HepG2 (cell line): ENCODE results near the gene SP140L. TPM values are rescaled to one million over a fixed set of nuclear protein-coding genes. Genes with fewer than 3 reads are reported as not detected.
A peak's percentile ranks its signal among the peaks of the same experiment; 100 is the strongest.

Experiments used
- ATAC-seq: fragments of 200-7000 bp; cut with Tn5 transposase; 3 replicates; pipeline ENCODE4 v1.9.1; 2020; ENCODE audit warnings: mild to moderate bottlenecking, moderate library complexity
- BruUV-seq: library from RNA; stranded (reverse); fragments of 400-500 nt; replicated peaks from 2 replicates; lab custom pipeline; 2021; lab: Mats Ljungman, UMichigan
- CTCF ChIA-PET: fragments of 300-600 bp; formaldehyde crosslinking; extraction: SDS; loops from one replicate; lab custom pipeline; 2021; ENCODE audit warnings: low total read pairs, inconsistent platforms, low intra/inter-chr PET ratio; lab: Yijun Ruan, JAX
- POLR2A ChIA-PET: fragments of 350-600 bp; sonication (Branson Sonifier 250); formaldehyde crosslinking; loops from one replicate; lab custom pipeline; 2020; ENCODE audit warnings: antibody characterized with exemption, inconsistent platforms; lab: Yijun Ruan, JAX
- DNase-seq: peaks from one replicate; pipeline ENCODE4 v3.0.0-alpha.2; 2015; ENCODE audit warnings: low spot score
- FAIRE-seq: peaks from 3 replicates; lab custom pipeline; 2011; peaks lifted over from hg19 to GRCh38; lab: Jason Lieb, UNC
- H2AFZ ChIP-seq: one replicate; pipeline ENCODE4 v1.6.1; 2011; ENCODE audit warnings: low read length, inconsistent platforms
- H3K27ac ChIP-seq: fragments of 300-600 bp; 3 replicates; pipeline ENCODE4 v1.8.0; 2011; ENCODE audit warnings: mixed run types, mild to moderate bottlenecking, mixed read lengths, low read length, inconsistent platforms; ENCODE audit not compliant: insufficient read depth; ENCODE audit errors: extremely low read length
- H3K27me3 ChIP-seq, 2 experiments: fragments of 200-600 bp in 1 of 2; 2 replicates in 1 of 2; 3 replicates in 1 of 2; pipeline versions ENCODE4 v1.6.0 to v1.8.0; 2011; ENCODE audit warnings: low read length in 2 of 2, mild to moderate bottlenecking in 2 of 2, moderate library complexity in 2 of 2, inconsistent platforms in 1 of 2; ENCODE audit not compliant: insufficient read depth in 2 of 2, control insufficient read depth in 1 of 2
- H3K36me3 ChIP-seq, 2 experiments: fragments of 200-600 bp in 1 of 2; replicated peaks in 1 of 2; 2 replicates in 1 of 2; 3 replicates in 1 of 2; pipeline versions ENCODE4 v1.5.1 to v1.8.0; 2011; ENCODE audit warnings: low read length in 2 of 2, inconsistent platforms in 1 of 2; ENCODE audit not compliant: insufficient read depth in 2 of 2, control insufficient read depth in 1 of 2
- H3K4me1 ChIP-seq: 2 replicates; pipeline ENCODE4 v1.5.1; 2012; ENCODE audit warnings: low read length, inconsistent platforms; ENCODE audit not compliant: insufficient read depth
- H3K4me2 ChIP-seq: 2 replicates; pipeline ENCODE4 v1.6.0; 2011; ENCODE audit warnings: low read depth, low read length, inconsistent platforms
- H3K4me3 ChIP-seq, 3 experiments: fragments of 200-600 bp in 1 of 3; sonication (generic), shearing (Covaris generic) in 1 of 3; replicated peaks in 1 of 3; 2 replicates each; pipeline ENCODE4 v1.5.1; 2011 to 2016; ENCODE audit warnings: low read length in 3 of 3, inconsistent platforms in 2 of 3, low read depth in 2 of 3, mild to moderate bottlenecking in 2 of 3, control low read depth in 1 of 3, mixed read lengths in 1 of 3; ENCODE audit not compliant: insufficient read depth in 1 of 3
- H3K79me2 ChIP-seq: one replicate; pipeline ENCODE4 v1.6.1; 2011; ENCODE audit warnings: low read length, inconsistent platforms; ENCODE audit not compliant: insufficient read depth
- H3K9ac ChIP-seq: 2 replicates; pipeline ENCODE4 v1.6.0; 2011; ENCODE audit warnings: mild to moderate bottlenecking, low read depth, low read length, inconsistent platforms; ENCODE audit not compliant: insufficient read depth
- H3K9me3 ChIP-seq: 2 replicates; pipeline ENCODE4 v1.5.1; 2012; ENCODE audit warnings: mild to moderate bottlenecking, low read length
- H4K20me1 ChIP-seq: 2 replicates; pipeline ENCODE4 v1.6.0; 2011; ENCODE audit warnings: inconsistent platforms, mild to moderate bottlenecking, low read length, moderate library complexity; ENCODE audit not compliant: insufficient read depth
- BORCS8-MEF2B ChIP-seq: sonication (generic); formaldehyde crosslinking; IDR thresholded peaks from 2 replicates; pipeline ENCODE4 v1.8.0; 2022; ENCODE audit warnings: mild to moderate bottlenecking, missing genetic modification reagents
- BRD4 ChIP-seq: sonication (generic); formaldehyde crosslinking; IDR thresholded peaks from 2 replicates; pipeline ENCODE4 v1.4.0; 2020; ENCODE audit warnings: missing genetic modification reagents
- CEBPB ChIP-seq: IDR thresholded peaks from 2 replicates; pipeline ENCODE4 v1.6.1; 2011; ENCODE audit warnings: low read depth, low read length, improper control_type of control experiment, borderline replicate concordance
- GZF1 ChIP-seq: sonication (generic); formaldehyde crosslinking; IDR thresholded peaks from 2 replicates; pipeline ENCODE4 v1.5.1; 2020; ENCODE audit warnings: mild to moderate bottlenecking, missing genetic modification reagents
- KDM4B ChIP-seq: sonication (generic); formaldehyde crosslinking; IDR thresholded peaks from 2 replicates; pipeline ENCODE4 v1.4.0; 2020; ENCODE audit warnings: missing genetic modification reagents
- NR2F6 ChIP-seq, 2 experiments: IDR thresholded peaks; 2 replicates each; pipeline ENCODE4 v1.6.1; 2016; ENCODE audit warnings: antibody characterized with exemption in 1 of 2, mild to moderate bottlenecking in 1 of 2
- REPIN1 ChIP-seq: sonication (generic); formaldehyde crosslinking; IDR thresholded peaks from 2 replicates; pipeline ENCODE4 v1.8.0; 2022; ENCODE audit warnings: missing genetic modification reagents, low read depth, mild to moderate bottlenecking, borderline replicate concordance
- TAF15 ChIP-seq: fragments of 200-400 bp; formaldehyde crosslinking; IDR thresholded peaks from one replicate; pipeline ENCODE4 v1.6.1; 2018; ENCODE audit warnings: mild to moderate bottlenecking, low read depth, low read length; ENCODE audit not compliant: poor library complexity, severe bottlenecking
- TCF12 ChIP-seq, 2 experiments: fragments of 450-650 bp in 1 of 2; sonication (generic) in 1 of 2; formaldehyde crosslinking in 1 of 2; IDR thresholded peaks; 2 replicates each; pipeline versions ENCODE4 v1.6.1 to v1.8.0; 2017 to 2022; ENCODE audit warnings: antibody characterized with exemption in 1 of 2, mild to moderate bottlenecking in 1 of 2, missing genetic modification reagents in 1 of 2, moderate library complexity in 1 of 2
- TEAD2 ChIP-seq: sonication (generic); formaldehyde crosslinking; IDR thresholded peaks from 2 replicates; pipeline ENCODE4 v1.9.0; 2021; ENCODE audit warnings: missing genetic modification reagents
- XRCC5 ChIP-seq: fragments of 200-400 bp; formaldehyde crosslinking; optimal IDR thresholded peaks from 2 replicates; pipeline ENCODE3; 2017; ENCODE audit warnings: mild to moderate bottlenecking, low read length
- ZFP41 ChIP-seq: sonication (generic); formaldehyde crosslinking; IDR thresholded peaks from 2 replicates; pipeline ENCODE4 v1.4.0; 2020; ENCODE audit warnings: mild to moderate bottlenecking, missing genetic modification reagents, borderline replicate concordance
- ZFP90 ChIP-seq: sonication (generic); formaldehyde crosslinking; IDR thresholded peaks from 2 replicates; pipeline ENCODE4 v1.8.0; 2022; ENCODE audit warnings: missing genetic modification reagents, mild to moderate bottlenecking, inconsistent platforms, borderline replicate concordance
- ZNF143 ChIP-seq: sonication (generic); formaldehyde crosslinking; IDR thresholded peaks from 2 replicates; pipeline ENCODE4 v1.4.0; 2020; ENCODE audit warnings: missing genetic modification reagents
- ZNF207 ChIP-seq: fragments of 450-650 bp; IDR thresholded peaks from 2 replicates; pipeline ENCODE4 v1.6.1; 2016; ENCODE audit warnings: antibody characterized with exemption, borderline replicate concordance
- ZNF362 ChIP-seq: sonication (generic); formaldehyde crosslinking; IDR thresholded peaks from 2 replicates; pipeline ENCODE4 v1.4.0; 2020; ENCODE audit warnings: missing genetic modification reagents, mild to moderate bottlenecking, borderline replicate concordance
- ZNF547 ChIP-seq: sonication (generic); formaldehyde crosslinking; IDR thresholded peaks from 2 replicates; pipeline ENCODE4 v1.5.1; 2020; ENCODE audit warnings: mild to moderate bottlenecking, missing genetic modification reagents
- ZNF615 ChIP-seq: sonication (generic); formaldehyde crosslinking; IDR thresholded peaks from 2 replicates; pipeline ENCODE4 v1.5.0; 2020; ENCODE audit warnings: mild to moderate bottlenecking, missing genetic modification reagents, borderline replicate concordance
- ZNF616 ChIP-seq: sonication (generic); formaldehyde crosslinking; IDR thresholded peaks from 2 replicates; pipeline ENCODE4 v1.5.0; 2020; ENCODE audit warnings: low read depth, mild to moderate bottlenecking, missing genetic modification reagents
- ZNF644 ChIP-seq: IDR thresholded peaks from 2 replicates; pipeline ENCODE4 v1.6.1; 2016; ENCODE audit warnings: low read depth
- WGBS: methylation state at CpG from one replicate; pipeline ENCODE4 v1.1.6; 2017; ENCODE audit warnings: low lambda C conversion rate; 5-methylcytosine and 5-hydroxymethylcytosine counted together
- in situ Hi-C: cut with HindIII; loops from 2 replicates; pipeline ENCODE4 v1.10.0; 2017; ENCODE audit warnings: low pct_unique_long_range_greater_than_20kb; ENCODE audit not compliant: extremely low pct_ligation_motif_present
- intact Hi-C: fragments of 100-400 bp; cut with micrococcal nuclease; formaldehyde crosslinking; loops from one replicate; pipeline ENCODE4 v1.10.0; 2022; ENCODE audit not compliant: unreplicated experiment
- polyA plus RNA-seq, 8 experiments: library from polyadenylated mRNA; depleted of rRNA in 3 of 8; stranded (reverse) in 7 of 8; unstranded in 1 of 8; fragments of >200 nt; fragmentation: Illumina TruSeq in 4 of 8; extraction: Trizol in 4 of 8; gene quantifications; 2 replicates each; pipeline versions ENCODE4 v1.2.1 to v1.2.3, GENCODE V29; 2011 to 2016; ENCODE audit warnings: low read depth in 4 of 8, missing spikeins in 1 of 8, mixed read lengths in 1 of 8; ENCODE audit not compliant: insufficient read depth in 1 of 8
- total RNA-seq, 5 experiments: library from RNA; depleted of rRNA; stranded (reverse); fragments of >200 nt; fragmentation: Illumina TruSeq; extraction: Trizol; gene quantifications; 2 replicates each; pipeline ENCODE4 v1.2.3, GENCODE V29; 2016; ENCODE audit warnings: low read depth in 1 of 5
- TF ChIP-seq, protein P1 (sequence below): sonication (generic); formaldehyde crosslinking; IDR thresholded peaks from 2 replicates; pipeline ENCODE4 v1.8.1; 2022; ENCODE audit warnings: mild to moderate bottlenecking, missing genetic modification reagents
- TF ChIP-seq, protein P2 (sequence below): sonication (generic); formaldehyde crosslinking; IDR thresholded peaks from 2 replicates; pipeline ENCODE4 v1.9.0; 2021; ENCODE audit warnings: missing genetic modification reagents, mild to moderate bottlenecking, borderline replicate concordance

SP140L gene
- total and polyA plus RNA-seq, 2 of the 13 experiments (the other 11 are each of a cell fraction or from before 2014, with no cell fraction given): 10.9 to 17.5 TPM

DNA sequence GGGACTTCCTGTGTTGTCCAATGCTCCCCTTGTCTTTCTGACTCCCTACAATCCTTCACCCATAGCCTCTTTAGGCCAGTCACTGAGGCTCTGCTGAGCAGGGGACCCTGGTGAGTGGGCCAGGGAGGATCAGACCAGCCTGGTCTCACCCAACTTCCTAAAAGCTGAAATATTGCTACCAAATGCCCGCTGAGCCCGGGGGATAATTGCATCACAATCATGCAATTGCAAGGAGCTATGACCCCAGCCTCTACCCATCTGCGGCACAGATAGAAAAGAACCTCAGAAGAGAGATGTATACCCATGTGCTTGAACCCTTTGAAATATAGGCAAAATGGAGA, 85.3 kb downstream of the SP140L start (continued):
- no peak for TF ChIP-seq BORCS8-MEF2B
- no peak for TF ChIP-seq ZNF616 (CRISPR knock-in tag)
- TF ChIP-seq ZFP41 (CRISPR knock-in tag): 0 out of 2 replicates have a peak, but pooled peaks have one; percentile 6
- no peak for TF ChIP-seq TAF15
- 0 out of 2 replicates have a peak, but pooled peaks have one; percentile 8 for TF ChIP-seq GZF1 (CRISPR knock-in tag)
- no peak for TF ChIP-seq REPIN1 (CRISPR knock-in tag)
- TF ChIP-seq ZNF615: no peak
- peak; percentile 42; the same call in 1 of the 2 replicates for TF ChIP-seq CEBPB
- no peak for TF ChIP-seq TCF12 (IDR thresholded peaks at IDR 0.05)
- TF ChIP-seq TCF12 (CRISPR knock-in tag; IDR thresholded peaks at IDR 0.05): no peak
- TF ChIP-seq KDM4B (CRISPR knock-in tag): no peak
- TF ChIP-seq TEAD2: no peak
- TF ChIP-seq BRD4 (CRISPR knock-in tag): no peak

DNA sequence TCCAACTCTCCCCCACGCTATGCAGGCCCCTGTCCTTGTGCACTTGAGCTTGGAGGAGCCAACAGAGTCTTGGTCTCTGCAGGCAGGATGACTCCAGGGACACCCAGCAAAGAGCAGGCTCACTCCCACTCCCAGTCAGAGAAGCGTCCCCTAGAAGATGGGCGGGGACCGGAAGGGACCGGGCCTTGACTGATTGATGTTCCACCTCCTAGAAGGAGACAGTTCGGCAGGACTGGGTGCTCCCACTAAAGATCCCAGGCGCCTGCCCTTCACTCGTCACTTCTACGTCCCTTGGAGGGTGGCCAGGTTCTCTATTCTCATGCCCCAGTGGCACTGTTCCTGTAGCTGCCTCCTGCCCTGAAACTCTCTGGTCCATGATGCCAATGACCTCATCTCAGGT, 85.9 kb downstream of the SP140L start:
- in situ Hi-C loops: loop anchor here (5.0 kb wide), 1 partner anchor 91 kb away; no protein-coding TSS in a partner anchor
- CTCF ChIA-PET: no interaction called here
- Histone ChIP-seq H3K27ac (no peak overlapping the region), H3K27me3 (no peaks in the 10 kb centered on the region; a peak in 1 of 5 replicates), H3K4me1 (peaks cover 53% of the 10 kb centered on the region), H2AFZ (no peak overlapping the region), H3K9me3 (no peaks in the 10 kb centered on the region), H3K79me2 (no peaks in the 10 kb centered on the region), H3K4me3 (no peak overlapping the region), H3K9ac (no peak overlapping the region), H3K4me2 (peak overlapping the region; percentile 85)
- no peak for ATAC-seq
- no peak for FAIRE-seq
- DNase-seq: no peak
- TF ChIP-seq ZNF362 (CRISPR knock-in tag): no peak
- TF ChIP-seq XRCC5: no peak
- TF ChIP-seq ZNF644 (CRISPR knock-in tag): no peak
- TF ChIP-seq NR2F6 (IDR thresholded peaks at IDR 0.05): no peak
- TF ChIP-seq NR2F6 (CRISPR knock-in tag; IDR thresholded peaks at IDR 0.05): no peak
- no peak for TF ChIP-seq ZNF547 (CRISPR knock-in tag)
- TF ChIP-seq, protein P1, sequence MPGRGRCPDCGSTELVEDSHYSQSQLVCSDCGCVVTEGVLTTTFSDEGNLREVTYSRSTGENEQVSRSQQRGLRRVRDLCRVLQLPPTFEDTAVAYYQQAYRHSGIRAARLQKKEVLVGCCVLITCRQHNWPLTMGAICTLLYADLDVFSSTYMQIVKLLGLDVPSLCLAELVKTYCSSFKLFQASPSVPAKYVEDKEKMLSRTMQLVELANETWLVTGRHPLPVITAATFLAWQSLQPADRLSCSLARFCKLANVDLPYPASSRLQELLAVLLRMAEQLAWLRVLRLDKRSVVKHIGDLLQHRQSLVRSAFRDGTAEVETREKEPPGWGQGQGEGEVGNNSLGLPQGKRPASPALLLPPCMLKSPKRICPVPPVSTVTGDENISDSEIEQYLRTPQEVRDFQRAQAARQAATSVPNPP: no peak
- no peak for TF ChIP-seq ZFP90 (CRISPR knock-in tag)
- no peak for TF ChIP-seq ZNF143 (CRISPR knock-in tag)
- TF ChIP-seq ZNF207: no peak
- TF ChIP-seq, protein P2, sequence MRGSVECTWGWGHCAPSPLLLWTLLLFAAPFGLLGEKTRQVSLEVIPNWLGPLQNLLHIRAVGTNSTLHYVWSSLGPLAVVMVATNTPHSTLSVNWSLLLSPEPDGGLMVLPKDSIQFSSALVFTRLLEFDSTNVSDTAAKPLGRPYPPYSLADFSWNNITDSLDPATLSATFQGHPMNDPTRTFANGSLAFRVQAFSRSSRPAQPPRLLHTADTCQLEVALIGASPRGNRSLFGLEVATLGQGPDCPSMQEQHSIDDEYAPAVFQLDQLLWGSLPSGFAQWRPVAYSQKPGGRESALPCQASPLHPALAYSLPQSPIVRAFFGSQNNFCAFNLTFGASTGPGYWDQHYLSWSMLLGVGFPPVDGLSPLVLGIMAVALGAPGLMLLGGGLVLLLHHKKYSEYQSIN (CRISPR knock-in tag): no peak
- TF ChIP-seq, all 625 proteins: peak for 0
- POLR2A ChIA-PET: interaction anchor here (1.3 kb wide), 1 partner anchor 90 kb away, joined by 3 read pairs; no protein-coding TSS in a partner anchor
- H3K36me3 ChIP-seq: no peaks in the 10 kb centered on the region
- intact Hi-C loops: loop anchor here (5.0 to 10.0 kb wide), 3 partner anchors 56 to 199 kb away; partner anchors contain the start of gene SP140
- H4K20me1 ChIP-seq: no peaks in the 10 kb centered on the region
- WGBS: 93% methylated on average over 5 of the region's 9 CpGs
- no TSS peak for BruUV-seq
